ENCODE measurements around the gene NYAP2. TPM values are rescaled to one million over a fixed set of nuclear protein-coding genes. Genes with fewer than 3 reads are reported as not detected.

The NYAP2 gene
- total RNA-seq, 6 experiments from 2014 or later: not detected

DNA sequence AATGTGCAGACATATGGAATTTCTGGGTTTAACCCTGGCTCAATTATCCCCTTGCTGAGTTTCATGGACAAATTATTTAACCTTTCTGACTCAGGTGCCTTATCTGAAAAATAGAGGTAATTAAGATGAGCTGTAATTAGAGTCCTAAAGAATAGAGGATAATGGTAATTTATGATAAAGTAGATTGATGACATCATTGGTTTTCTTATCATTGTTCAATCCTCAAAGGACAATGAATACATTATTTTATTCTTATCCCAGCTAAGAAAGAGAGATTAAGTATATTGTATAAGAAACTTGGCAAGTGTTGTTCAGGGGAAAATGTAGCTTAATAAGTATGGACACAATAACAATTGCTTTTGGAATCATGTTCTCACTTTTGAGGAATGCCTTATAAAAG, 279.3 kb downstream of the NYAP2 start:
- H3K4me1 Mint-ChIP-seq (ENCODE audit: low read depth): peaks cover 7% of the 10 kb centered on the region; the same call in 1 of the 2 replicates
- no peaks in the 10 kb centered on the region; the same call in 1 of the 2 replicates for H3K27me3 Mint-ChIP-seq (ENCODE audit: insufficient read depth)
- no peak for DNase-seq
- no peaks in the 10 kb centered on the region for H3K36me3 Mint-ChIP-seq (ENCODE audit: low read depth)
- no peak overlapping the region for H3K4me3 Mint-ChIP-seq
- TF ChIP-seq, protein P1, sequence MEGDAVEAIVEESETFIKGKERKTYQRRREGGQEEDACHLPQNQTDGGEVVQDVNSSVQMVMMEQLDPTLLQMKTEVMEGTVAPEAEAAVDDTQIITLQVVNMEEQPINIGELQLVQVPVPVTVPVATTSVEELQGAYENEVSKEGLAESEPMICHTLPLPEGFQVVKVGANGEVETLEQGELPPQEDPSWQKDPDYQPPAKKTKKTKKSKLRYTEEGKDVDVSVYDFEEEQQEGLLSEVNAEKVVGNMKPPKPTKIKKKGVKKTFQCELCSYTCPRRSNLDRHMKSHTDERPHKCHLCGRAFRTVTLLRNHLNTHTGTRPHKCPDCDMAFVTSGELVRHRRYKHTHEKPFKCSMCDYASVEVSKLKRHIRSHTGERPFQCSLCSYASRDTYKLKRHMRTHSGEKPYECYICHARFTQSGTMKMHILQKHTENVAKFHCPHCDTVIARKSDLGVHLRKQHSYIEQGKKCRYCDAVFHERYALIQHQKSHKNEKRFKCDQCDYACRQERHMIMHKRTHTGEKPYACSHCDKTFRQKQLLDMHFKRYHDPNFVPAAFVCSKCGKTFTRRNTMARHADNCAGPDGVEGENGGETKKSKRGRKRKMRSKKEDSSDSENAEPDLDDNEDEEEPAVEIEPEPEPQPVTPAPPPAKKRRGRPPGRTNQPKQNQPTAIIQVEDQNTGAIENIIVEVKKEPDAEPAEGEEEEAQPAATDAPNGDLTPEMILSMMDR (IDR thresholded peaks at IDR 0.05): no peak
- no peak overlapping the region for H3K27ac Mint-ChIP-seq
- H3K9me3 Mint-ChIP-seq: no peaks in the 10 kb centered on the region

DNA sequence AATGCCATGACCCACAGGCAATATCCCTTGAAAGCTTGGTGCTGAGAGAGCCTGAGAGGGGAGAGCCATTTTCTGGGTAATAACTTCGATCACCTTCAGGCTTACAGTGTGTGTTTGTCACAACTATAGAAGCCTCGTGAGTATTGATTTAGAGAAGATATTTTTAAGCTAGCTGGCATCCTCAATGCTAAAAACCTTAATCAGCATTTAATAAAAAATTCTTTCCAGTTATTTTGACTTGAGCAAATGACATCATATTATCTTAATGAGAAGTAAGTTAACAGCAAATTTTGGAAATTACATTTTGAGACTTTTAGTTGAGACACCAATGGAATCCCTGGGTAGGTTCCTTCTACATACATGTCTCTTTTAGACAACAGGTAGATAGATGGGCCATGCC, 283.7 kb downstream of the NYAP2 start:
- H3K9me3 Mint-ChIP-seq: no peaks in the 10 kb centered on the region
- DNase-seq: no peak
- H3K27ac Mint-ChIP-seq: no peak overlapping the region
- H3K4me3 Mint-ChIP-seq: no peak overlapping the region
- H3K27me3 Mint-ChIP-seq (ENCODE audit: insufficient read depth): no peaks in the 10 kb centered on the region
- H3K4me1 Mint-ChIP-seq (ENCODE audit: low read depth): peaks cover 5% of the 10 kb centered on the region; the same call in 1 of the 2 replicates
- TF ChIP-seq, protein P1 (IDR thresholded peaks at IDR 0.05): no peak
- H3K36me3 Mint-ChIP-seq (ENCODE audit: low read depth): no peaks in the 10 kb centered on the region

DNA sequence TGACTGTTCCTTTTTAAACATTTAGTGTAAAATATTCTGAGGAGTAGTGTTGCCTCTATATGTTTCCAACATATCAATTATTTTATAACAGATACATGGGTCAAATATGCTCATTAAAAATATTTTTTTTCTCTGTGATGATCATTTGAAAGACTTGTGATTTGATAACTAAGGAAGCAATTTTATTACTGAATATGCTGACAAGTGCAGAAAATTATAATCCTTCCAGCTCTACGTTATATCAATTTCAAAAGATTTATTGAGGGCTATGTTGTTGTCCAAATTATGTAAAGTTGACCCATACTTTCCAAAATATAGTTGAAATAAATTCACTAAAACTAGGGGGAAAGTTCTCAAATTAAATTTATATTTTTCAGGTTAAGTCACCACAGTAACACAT, 290.6 kb downstream of the NYAP2 start:
- no peak overlapping the region for H3K27ac Mint-ChIP-seq
- TF ChIP-seq, protein P1 (IDR thresholded peaks at IDR 0.05): no peak
- H3K4me3 Mint-ChIP-seq: no peak overlapping the region

DNA sequence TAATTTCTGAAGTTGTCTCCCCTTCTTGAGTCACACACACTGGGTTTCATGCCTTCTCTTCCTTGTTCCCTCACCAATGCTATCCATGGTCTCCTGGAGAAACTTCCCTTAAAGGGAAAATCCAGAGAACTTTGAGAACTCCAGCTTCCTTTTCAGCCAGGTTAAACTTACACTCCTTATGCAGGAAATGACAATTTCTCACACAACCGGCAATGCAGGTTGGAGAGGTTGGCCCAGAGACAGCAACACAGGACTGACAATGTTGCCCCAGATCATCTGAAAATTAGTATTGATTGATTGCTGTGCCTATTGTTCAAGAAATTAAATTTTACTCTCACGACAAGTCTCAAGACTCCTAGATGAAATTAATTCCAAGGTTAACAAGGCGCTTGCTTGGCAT, 292.2 kb downstream of the NYAP2 start:
- Mint-ChIP-seq H3K4me1 (ENCODE audit: low read depth) (no peaks in the 10 kb centered on the region), H3K4me3 (no peak overlapping the region), H3K27me3 (ENCODE audit: insufficient read depth) (no peaks in the 10 kb centered on the region), H3K27ac (no peak overlapping the region), H3K9me3 (no peaks in the 10 kb centered on the region), H3K36me3 (ENCODE audit: low read depth) (no peaks in the 10 kb centered on the region)
- no peak for DNase-seq
- TF ChIP-seq, protein P1 (IDR thresholded peaks at IDR 0.05): no peak

More for the DNA sequence above, 290.6 kb downstream of the NYAP2 start:
- H3K9me3 Mint-ChIP-seq: no peaks in the 10 kb centered on the region
- no peak for DNase-seq
- no peaks in the 10 kb centered on the region for H3K4me1 Mint-ChIP-seq (ENCODE audit: low read depth)
- no peaks in the 10 kb centered on the region for H3K27me3 Mint-ChIP-seq (ENCODE audit: insufficient read depth)
- no peaks in the 10 kb centered on the region for H3K36me3 Mint-ChIP-seq (ENCODE audit: low read depth)

DNA sequence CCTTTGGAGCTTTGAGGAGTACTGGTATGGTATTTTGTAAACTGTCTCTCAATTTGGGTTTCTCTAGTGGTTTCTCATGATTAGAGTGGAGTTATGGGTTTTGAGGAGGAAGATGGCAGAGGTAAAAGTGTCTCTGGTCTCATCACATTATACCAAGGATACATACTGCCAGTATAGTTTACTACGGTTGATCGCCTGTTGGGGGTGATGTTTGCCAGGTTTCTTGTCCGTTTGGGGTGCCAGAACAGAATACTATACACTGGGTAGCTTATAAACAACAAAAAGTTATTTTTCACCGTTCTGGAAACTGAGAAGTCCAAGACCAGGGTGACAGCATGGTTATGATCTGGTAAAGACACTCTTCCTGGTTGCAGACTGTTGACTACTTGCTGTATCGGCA, 293.7 kb downstream of the NYAP2 start:
- H3K27ac Mint-ChIP-seq: no peak overlapping the region
- H3K27me3 Mint-ChIP-seq (ENCODE audit: insufficient read depth): no peaks in the 10 kb centered on the region
- no peaks in the 10 kb centered on the region for H3K4me1 Mint-ChIP-seq (ENCODE audit: low read depth)
- TF ChIP-seq, protein P1 (IDR thresholded peaks at IDR 0.05): no peak
- no peak for DNase-seq
- H3K4me3 Mint-ChIP-seq: no peak overlapping the region
- H3K36me3 Mint-ChIP-seq (ENCODE audit: low read depth): no peaks in the 10 kb centered on the region
- no peaks in the 10 kb centered on the region for H3K9me3 Mint-ChIP-seq

DNA sequence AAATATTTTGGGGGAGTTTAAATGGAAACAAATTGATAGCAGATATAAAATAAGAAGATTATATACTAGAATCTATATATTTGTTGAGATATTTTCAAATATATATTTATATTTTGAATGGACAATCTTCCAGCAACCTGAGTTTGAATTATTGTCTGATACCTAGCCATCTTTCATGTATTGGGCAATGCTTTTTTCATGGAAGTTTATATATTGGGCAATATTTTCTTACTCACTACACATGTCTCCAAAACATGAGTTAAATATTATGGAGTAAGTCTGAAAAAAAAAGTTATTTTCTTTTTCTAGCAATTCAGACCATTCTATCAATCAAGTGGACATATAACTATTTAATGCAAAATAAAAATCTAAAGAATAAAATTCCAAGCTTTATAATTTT, 295.2 kb downstream of the NYAP2 start:
- DNase-seq: no peak
- Mint-ChIP-seq H3K4me3 (no peak overlapping the region), H3K9me3 (no peaks in the 10 kb centered on the region), H3K4me1 (ENCODE audit: low read depth) (no peaks in the 10 kb centered on the region), H3K27me3 (ENCODE audit: insufficient read depth) (no peaks in the 10 kb centered on the region), H3K27ac (no peak overlapping the region), H3K36me3 (ENCODE audit: low read depth) (no peaks in the 10 kb centered on the region)
- TF ChIP-seq, protein P1 (IDR thresholded peaks at IDR 0.05): no peak

Measured in HFFc6 (cell line).